ENCODE measurements around the gene APPL2. TPM values are rescaled to one million over a fixed set of nuclear protein-coding genes. Genes with fewer than 3 reads are reported as not detected.

Gene APPL2
- total and polyA plus RNA-seq, 5 donors from 2014 or later = 11.4 to 58.3 (median 14.6) TPM

DNA sequence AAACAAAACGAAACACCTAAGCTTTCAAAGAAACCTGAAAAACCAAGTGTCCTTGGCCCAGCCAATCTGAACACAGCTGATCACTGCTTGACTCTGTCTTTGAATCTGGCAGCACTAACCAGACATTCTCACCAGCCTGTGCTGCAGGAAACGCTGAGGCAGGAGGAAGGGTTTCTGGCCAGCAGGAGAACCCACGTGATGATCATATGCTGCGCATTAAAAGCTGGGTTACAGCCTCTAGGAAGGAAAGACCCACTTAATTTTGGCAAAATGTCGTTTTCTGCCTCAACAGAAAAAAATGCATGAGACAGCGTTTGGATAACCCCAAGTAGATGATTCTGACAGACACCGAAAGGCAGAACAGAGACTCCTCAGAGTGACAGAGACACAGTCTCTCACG is 9.8 kb downstream of the APPL2 start:
- Mint-ChIP-seq H3K27ac (no peak overlapping the region), H3K36me3 (peaks cover 51% of the 10 kb centered on the region), H3K4me3 (peak overlapping the region in 1 of 4 donors; percentile 47), H3K4me1 (peaks cover 23 to 64% (median 43%) of the 10 kb centered on the region in 4 donors), H3K27me3 (no peaks in the 10 kb centered on the region), H3K9me3 (no peaks in the 10 kb centered on the region)
- H3K36me3 ChIP-seq (ENCODE audit: control insufficient read depth, insufficient read depth, low read length) = peaks cover 60% of the 10 kb centered on the region
- no peak for ATAC-seq (ENCODE audit: low read depth in 2 of 2)
- H3K27me3 ChIP-seq (ENCODE audit: control insufficient read depth, insufficient read depth, low read length) = no peaks in the 10 kb centered on the region
- peak in 1 of 3 donors; percentile 44 for DNase-seq
- H3K9me3 ChIP-seq (ENCODE audit: control insufficient read depth in 2 of 2, low read length in 2 of 2) = no peaks in the 10 kb centered on the region
- no peaks in the 10 kb centered on the region for H3K4me1 ChIP-seq (ENCODE audit: control insufficient read depth, insufficient read depth, low read length, poor library complexity, severe bottlenecking)
- H3K27ac ChIP-seq (ENCODE audit: insufficient read depth, low read length, poor library complexity, severe bottlenecking) = no peak overlapping the region
- H3K4me3 ChIP-seq (ENCODE audit: low read depth, low read length) = no peak overlapping the region

DNA sequence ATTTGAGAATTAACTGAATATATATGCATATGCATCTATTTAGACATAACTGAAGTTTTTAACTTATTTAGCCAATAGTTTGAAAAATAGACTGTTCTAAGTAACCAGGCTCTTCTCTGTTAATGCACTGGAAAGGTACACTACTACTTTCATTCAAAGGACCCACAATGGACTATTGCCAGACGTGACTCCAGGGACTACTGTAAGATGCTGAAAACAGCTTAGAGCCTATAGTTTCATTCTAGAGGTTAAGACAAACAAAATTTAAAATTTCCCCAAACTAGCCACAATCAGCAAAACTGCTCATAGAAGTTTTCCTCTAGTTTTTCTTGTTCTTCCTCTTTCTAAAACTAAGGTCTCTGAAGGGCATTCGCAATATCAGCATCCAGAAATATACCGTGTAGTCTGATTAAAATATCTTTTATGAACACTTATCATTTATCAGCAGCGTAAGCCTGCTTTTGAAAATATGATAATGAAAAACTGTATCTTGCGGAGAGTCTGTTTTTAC is 10.4 kb downstream of the APPL2 start:
- Mint-ChIP-seq H3K36me3 (peaks cover 49% of the 10 kb centered on the region), H3K27ac (no peak overlapping the region), H3K27me3 (no peaks in the 10 kb centered on the region), H3K4me1 (peaks cover 23 to 58% (median 40%) of the 10 kb centered on the region in 4 donors), H3K4me3 (no peak overlapping the region), H3K9me3 (no peaks in the 10 kb centered on the region)
- Histone ChIP-seq H3K4me3 (ENCODE audit: low read depth, low read length) (no peak overlapping the region), H3K27ac (ENCODE audit: insufficient read depth, low read length, poor library complexity, severe bottlenecking) (no peak overlapping the region), H3K4me1 (ENCODE audit: control insufficient read depth, insufficient read depth, low read length, poor library complexity, severe bottlenecking) (no peaks in the 10 kb centered on the region), H3K9me3 (ENCODE audit: control insufficient read depth in 2 of 2, low read length in 2 of 2) (no peaks in the 10 kb centered on the region), H3K27me3 (ENCODE audit: control insufficient read depth, insufficient read depth, low read length) (no peaks in the 10 kb centered on the region), H3K36me3 (ENCODE audit: control insufficient read depth, insufficient read depth, low read length) (peaks cover 65% of the 10 kb centered on the region)
- ATAC-seq (ENCODE audit: low read depth in 2 of 2) = no peak
- no peak for DNase-seq

DNA sequence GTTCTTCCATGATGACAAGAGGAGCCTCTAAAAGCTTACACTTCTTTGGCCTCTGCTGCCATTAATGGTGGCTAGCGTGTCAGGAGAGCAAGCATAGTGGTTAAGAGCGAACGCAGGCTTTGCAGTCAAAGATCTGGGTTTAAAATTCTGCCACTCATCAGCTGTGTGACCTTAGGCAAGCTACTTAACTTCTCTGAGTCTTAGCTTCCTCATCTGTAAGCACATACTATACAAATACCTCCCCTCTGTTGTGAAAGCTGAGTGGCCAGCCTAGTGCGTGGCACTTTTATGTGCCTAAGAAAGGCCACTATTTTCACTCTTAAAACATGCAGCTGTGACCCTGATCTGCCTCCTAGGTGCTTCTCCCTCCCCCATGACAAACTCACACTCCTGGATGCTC is 11.6 kb downstream of the APPL2 start:
- DNase-seq (no peak), ATAC-seq (ENCODE audit: low read depth in 2 of 2) (no peak)
- peaks cover 19 to 53% (median 38%) of the 10 kb centered on the region in 4 donors for H3K4me1 Mint-ChIP-seq
- H3K36me3 ChIP-seq (ENCODE audit: control insufficient read depth, insufficient read depth, low read length) = peaks cover 76% of the 10 kb centered on the region
- no peaks in the 10 kb centered on the region for H3K27me3 ChIP-seq (ENCODE audit: control insufficient read depth, insufficient read depth, low read length)
- H3K27ac ChIP-seq (ENCODE audit: insufficient read depth, low read length, poor library complexity, severe bottlenecking) = no peak overlapping the region
- H3K27ac Mint-ChIP-seq = no peak overlapping the region
- H3K9me3 Mint-ChIP-seq = no peaks in the 10 kb centered on the region
- H3K36me3 Mint-ChIP-seq = peaks cover 51% of the 10 kb centered on the region
- no peak overlapping the region for H3K4me3 Mint-ChIP-seq
- no peaks in the 10 kb centered on the region for H3K4me1 ChIP-seq (ENCODE audit: control insufficient read depth, insufficient read depth, low read length, poor library complexity, severe bottlenecking)
- H3K9me3 ChIP-seq (ENCODE audit: control insufficient read depth in 2 of 2, low read length in 2 of 2) = no peaks in the 10 kb centered on the region
- no peaks in the 10 kb centered on the region for H3K27me3 Mint-ChIP-seq
- no peak overlapping the region for H3K4me3 ChIP-seq (ENCODE audit: low read depth, low read length)

DNA sequence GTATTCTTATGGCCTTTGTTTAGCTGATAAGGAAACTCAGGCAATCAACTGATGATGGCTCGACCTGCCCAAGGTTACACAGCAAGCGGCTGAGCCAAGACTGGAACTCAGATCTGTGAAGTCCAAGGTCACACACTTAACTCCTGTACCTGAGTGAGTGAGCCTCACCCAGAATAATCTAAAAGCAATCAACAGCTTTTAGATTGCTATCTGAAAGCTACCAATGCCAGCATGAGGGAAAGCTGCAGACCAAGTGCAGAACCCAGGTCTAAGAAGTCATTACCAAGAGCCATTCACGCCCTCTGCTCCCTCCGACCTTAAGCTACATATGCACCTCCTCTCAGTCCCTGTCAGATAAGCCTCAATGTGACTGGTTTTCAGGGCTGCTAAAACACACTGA is 12.1 kb downstream of the APPL2 start:
- Mint-ChIP-seq H3K4me3 (no peak overlapping the region), H3K9me3 (no peaks in the 10 kb centered on the region), H3K4me1 (peaks cover 17 to 48% (median 35%) of the 10 kb centered on the region in 4 donors), H3K36me3 (peaks cover 50% of the 10 kb centered on the region), H3K27ac (no peak overlapping the region), H3K27me3 (no peaks in the 10 kb centered on the region)
- H3K27ac ChIP-seq (ENCODE audit: insufficient read depth, low read length, poor library complexity, severe bottlenecking) = no peak overlapping the region
- H3K27me3 ChIP-seq (ENCODE audit: control insufficient read depth, insufficient read depth, low read length) = no peaks in the 10 kb centered on the region
- H3K36me3 ChIP-seq (ENCODE audit: control insufficient read depth, insufficient read depth, low read length) = peaks cover 77% of the 10 kb centered on the region
- no peak overlapping the region for H3K4me3 ChIP-seq (ENCODE audit: low read depth, low read length)
- H3K4me1 ChIP-seq (ENCODE audit: control insufficient read depth, insufficient read depth, low read length, poor library complexity, severe bottlenecking) = no peaks in the 10 kb centered on the region
- no peaks in the 10 kb centered on the region for H3K9me3 ChIP-seq (ENCODE audit: control insufficient read depth in 2 of 2, low read length in 2 of 2)
- ATAC-seq (ENCODE audit: low read depth in 2 of 2) = no peak
- no peak for DNase-seq

DNA sequence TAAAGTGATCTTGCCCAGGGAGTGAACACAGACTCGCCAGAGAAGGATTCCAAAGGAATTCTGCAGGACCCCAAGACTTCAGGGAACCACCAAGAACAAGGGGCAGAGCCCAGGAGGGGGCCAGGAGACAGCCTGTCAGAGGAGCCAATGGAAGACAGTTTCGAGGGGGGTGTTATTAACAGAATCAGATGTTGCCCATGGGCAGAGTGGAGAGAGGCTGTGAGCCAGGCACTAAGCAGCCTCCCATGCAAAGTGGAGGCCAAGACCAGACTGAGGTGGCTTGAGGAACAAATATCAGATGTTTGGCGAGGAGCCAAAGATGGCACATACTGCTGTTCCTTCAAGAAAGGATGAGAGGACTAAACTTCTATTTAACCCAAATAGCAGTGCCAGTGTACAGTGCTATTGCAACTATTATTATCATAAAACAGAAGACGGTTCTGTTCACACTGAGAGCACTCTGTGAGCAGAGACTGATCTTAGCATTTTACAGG is 12.6 kb downstream of the APPL2 start:
- Mint-ChIP-seq H3K36me3 (peaks cover 45% of the 10 kb centered on the region), H3K4me1 (peaks cover 17 to 43% (median 30%) of the 10 kb centered on the region in 4 donors), H3K27me3 (no peaks in the 10 kb centered on the region), H3K4me3 (no peak overlapping the region), H3K27ac (no peak overlapping the region), H3K9me3 (no peaks in the 10 kb centered on the region)
- Histone ChIP-seq H3K4me1 (ENCODE audit: control insufficient read depth, insufficient read depth, low read length, poor library complexity, severe bottlenecking) (no peaks in the 10 kb centered on the region), H3K36me3 (ENCODE audit: control insufficient read depth, insufficient read depth, low read length) (peaks cover 77% of the 10 kb centered on the region), H3K27me3 (ENCODE audit: control insufficient read depth, insufficient read depth, low read length) (no peaks in the 10 kb centered on the region), H3K9me3 (ENCODE audit: control insufficient read depth in 2 of 2, low read length in 2 of 2) (no peaks in the 10 kb centered on the region), H3K4me3 (ENCODE audit: low read depth, low read length) (no peak overlapping the region), H3K27ac (ENCODE audit: insufficient read depth, low read length, poor library complexity, severe bottlenecking) (no peak overlapping the region)
- ATAC-seq (ENCODE audit: low read depth in 2 of 2) (no peak), DNase-seq (no peak)

DNA sequence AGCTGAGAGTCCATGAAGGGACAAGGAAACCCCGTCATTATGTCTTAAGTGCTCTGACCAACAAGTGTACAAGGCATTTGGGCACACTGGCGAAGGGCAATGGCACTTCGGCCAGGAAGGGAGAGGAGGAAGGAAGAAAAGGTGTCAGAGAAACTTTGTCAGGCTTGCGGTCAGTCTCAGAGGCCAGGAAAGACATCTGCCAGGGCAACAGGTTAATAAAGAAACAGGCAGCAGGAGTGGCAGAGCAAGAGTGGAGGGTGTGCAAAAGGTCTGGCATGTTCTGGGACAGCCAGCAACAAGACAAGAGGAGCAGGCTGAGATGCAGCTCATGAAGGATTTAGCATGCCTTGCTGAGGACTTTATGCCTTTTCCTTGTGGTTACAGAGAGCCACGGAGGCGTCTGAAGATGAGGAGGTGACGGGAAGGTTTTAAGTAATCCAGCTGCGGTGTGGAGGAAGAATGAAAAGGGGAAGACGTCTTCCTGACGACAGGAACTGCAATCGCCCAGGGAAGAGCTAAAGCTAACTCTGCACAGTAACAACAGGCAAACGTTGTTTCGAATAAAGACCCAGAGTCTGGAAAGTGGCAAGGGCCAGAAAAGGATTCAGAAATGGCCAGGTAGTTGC is 13.1 kb downstream of the APPL2 start:
- H3K27ac Mint-ChIP-seq = peak overlapping the region in 1 of 3 donors; percentile 37
- no peaks in the 10 kb centered on the region for H3K9me3 ChIP-seq (ENCODE audit: control insufficient read depth in 2 of 2, low read length in 2 of 2)
- H3K36me3 Mint-ChIP-seq = peaks cover 41% of the 10 kb centered on the region
- ATAC-seq (ENCODE audit: low read depth in 2 of 2) = no peak
- H3K27me3 ChIP-seq (ENCODE audit: control insufficient read depth, insufficient read depth, low read length) = no peaks in the 10 kb centered on the region
- peaks cover 74% of the 10 kb centered on the region for H3K36me3 ChIP-seq (ENCODE audit: control insufficient read depth, insufficient read depth, low read length)
- no peaks in the 10 kb centered on the region for H3K4me1 ChIP-seq (ENCODE audit: control insufficient read depth, insufficient read depth, low read length, poor library complexity, severe bottlenecking)
- H3K4me1 Mint-ChIP-seq = peaks cover 17 to 43% (median 26%) of the 10 kb centered on the region in 4 donors
- H3K4me3 Mint-ChIP-seq = no peak overlapping the region
- no peak for DNase-seq
- H3K4me3 ChIP-seq (ENCODE audit: low read depth, low read length) = no peak overlapping the region
- H3K9me3 Mint-ChIP-seq = no peaks in the 10 kb centered on the region
- H3K27me3 Mint-ChIP-seq = no peaks in the 10 kb centered on the region
- H3K27ac ChIP-seq (ENCODE audit: insufficient read depth, low read length, poor library complexity, severe bottlenecking) = no peak overlapping the region

DNA sequence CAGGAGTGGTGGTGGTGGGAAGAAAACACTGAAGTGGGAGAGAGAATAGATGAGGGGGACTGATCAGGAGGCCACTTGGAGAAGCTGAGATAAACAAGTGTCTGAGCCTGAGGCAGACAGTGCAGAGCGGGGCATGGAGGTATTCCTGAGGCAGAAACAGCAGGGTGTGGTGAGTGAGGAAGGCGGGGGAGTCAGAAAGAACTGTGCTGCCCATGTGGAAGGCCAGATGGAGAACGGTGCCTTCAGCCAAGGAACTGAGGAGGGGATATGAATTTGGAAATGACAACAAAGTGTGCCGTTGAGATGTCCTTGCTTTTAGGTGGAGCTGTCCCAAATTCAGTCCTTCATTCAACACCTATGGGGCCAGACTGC is 13.7 kb downstream of the APPL2 start:
- Histone ChIP-seq H3K9me3 (ENCODE audit: control insufficient read depth in 2 of 2, low read length in 2 of 2) (no peaks in the 10 kb centered on the region), H3K4me1 (ENCODE audit: control insufficient read depth, insufficient read depth, low read length, poor library complexity, severe bottlenecking) (no peaks in the 10 kb centered on the region), H3K36me3 (ENCODE audit: control insufficient read depth, insufficient read depth, low read length) (peaks cover 72% of the 10 kb centered on the region), H3K27me3 (ENCODE audit: control insufficient read depth, insufficient read depth, low read length) (no peaks in the 10 kb centered on the region), H3K27ac (ENCODE audit: insufficient read depth, low read length, poor library complexity, severe bottlenecking) (no peak overlapping the region), H3K4me3 (ENCODE audit: low read depth, low read length) (no peak overlapping the region)
- ATAC-seq (ENCODE audit: low read depth in 2 of 2) = no peak
- no peak overlapping the region for H3K27ac Mint-ChIP-seq
- peaks cover 15 to 37% (median 21%) of the 10 kb centered on the region in 4 donors for H3K4me1 Mint-ChIP-seq
- peaks cover 41% of the 10 kb centered on the region for H3K36me3 Mint-ChIP-seq
- no peak for DNase-seq
- H3K4me3 Mint-ChIP-seq = no peak overlapping the region
- no peaks in the 10 kb centered on the region for H3K9me3 Mint-ChIP-seq
- H3K27me3 Mint-ChIP-seq = no peaks in the 10 kb centered on the region

All from CD4-positive, CD25-positive, alpha-beta regulatory T cell (primary cell).